C4-2B (cell line): Measurements from ENCODE around the gene EXD3.

Experiments used
- H3K27ac ChIP-seq: fragments of 450-650 bp; 2 replicates; pipeline ENCODE4 v1.5.1; 2017
- ZFX ChIP-seq: fragments of 450-650 bp; IDR thresholded peaks from 2 replicates; pipeline ENCODE4 v1.6.1; 2017
- TF ChIP-seq, protein P1 (sequence below): fragments of 450-650 bp; conservative IDR thresholded peaks from 2 replicates; pipeline ENCODE4 v1.5.1; 2017; ENCODE audit warnings: mild to moderate bottlenecking

The EXD3 gene

DNA sequence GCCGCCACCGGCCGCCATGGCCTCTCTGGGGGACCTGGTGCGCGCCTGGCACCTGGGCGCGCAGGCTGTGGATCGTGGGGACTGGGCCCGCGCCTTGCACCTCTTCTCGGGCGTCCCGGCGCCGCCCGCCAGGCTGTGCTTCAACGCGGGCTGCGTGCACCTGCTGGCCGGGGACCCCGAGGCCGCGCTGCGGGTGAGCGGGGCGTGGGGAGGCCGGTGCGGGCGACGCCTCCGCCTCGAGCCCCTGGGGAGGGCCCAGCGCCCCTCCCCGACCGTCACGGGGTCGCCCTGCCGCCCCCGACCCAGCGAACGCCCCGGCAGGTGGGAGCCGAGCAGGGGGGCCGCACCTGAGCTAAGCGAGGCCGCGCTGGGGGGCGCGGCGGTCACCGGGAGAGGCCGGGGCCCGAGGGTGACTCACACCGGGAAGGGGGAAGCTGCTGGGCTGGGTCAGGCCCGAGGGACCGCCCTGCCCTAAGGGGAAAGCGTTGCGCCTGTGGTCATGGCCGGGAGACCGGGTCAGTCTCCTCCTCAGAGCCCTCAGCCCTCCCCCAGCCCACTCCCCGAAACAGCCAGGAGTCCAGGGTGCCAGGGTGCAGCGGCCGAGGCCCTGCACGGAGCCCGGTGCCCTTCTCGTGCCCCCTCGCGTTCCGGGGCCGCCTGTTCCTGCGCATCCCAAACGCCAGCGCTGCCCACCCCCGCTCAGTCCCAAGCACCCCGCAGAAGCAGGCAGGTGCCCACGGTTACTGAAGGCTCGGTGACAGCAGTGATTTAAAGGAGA lies 741 bp upstream of the EXD3 start:
- H3K27ac ChIP-seq, result peak overlapping the region; percentile 81
- no peak for TF ChIP-seq ZFX

DNA sequence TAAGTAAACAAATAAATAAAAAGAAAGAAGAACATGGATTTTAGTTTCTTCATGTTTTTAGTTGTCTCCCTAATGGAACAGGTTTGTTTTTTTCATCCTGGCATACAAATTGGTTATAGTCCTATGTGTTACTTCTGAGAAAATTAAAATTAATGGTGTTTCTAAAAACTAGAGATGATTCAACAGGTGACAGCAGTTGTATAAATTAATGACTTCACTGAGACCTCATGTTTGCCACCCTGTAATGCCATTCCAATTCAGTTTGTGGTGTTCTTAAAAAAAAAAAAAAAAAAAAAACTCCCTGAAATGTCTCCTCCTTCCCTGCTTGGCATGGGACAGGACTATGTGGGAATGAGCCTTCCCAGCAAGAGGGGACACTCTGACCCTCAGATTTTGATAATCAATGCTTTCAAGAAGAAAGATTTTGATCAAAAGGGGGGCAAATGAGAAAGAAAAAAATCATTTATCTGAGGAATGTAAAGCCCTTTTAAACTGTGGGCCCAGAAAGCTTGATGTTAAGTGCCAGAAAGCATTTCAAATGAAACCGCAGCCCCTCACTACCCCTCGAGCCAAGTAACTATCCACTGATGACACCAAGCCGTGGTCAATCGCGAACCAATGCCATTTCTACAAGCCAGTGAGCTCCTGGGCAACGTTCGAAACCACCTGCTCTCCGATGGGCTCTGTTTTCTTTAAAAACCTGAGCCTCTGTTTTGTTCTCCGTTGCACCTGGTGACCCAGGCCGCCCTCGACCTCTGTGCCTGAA lies 941 bp downstream of the EXD3 start:
- TF ChIP-seq, protein P1, sequence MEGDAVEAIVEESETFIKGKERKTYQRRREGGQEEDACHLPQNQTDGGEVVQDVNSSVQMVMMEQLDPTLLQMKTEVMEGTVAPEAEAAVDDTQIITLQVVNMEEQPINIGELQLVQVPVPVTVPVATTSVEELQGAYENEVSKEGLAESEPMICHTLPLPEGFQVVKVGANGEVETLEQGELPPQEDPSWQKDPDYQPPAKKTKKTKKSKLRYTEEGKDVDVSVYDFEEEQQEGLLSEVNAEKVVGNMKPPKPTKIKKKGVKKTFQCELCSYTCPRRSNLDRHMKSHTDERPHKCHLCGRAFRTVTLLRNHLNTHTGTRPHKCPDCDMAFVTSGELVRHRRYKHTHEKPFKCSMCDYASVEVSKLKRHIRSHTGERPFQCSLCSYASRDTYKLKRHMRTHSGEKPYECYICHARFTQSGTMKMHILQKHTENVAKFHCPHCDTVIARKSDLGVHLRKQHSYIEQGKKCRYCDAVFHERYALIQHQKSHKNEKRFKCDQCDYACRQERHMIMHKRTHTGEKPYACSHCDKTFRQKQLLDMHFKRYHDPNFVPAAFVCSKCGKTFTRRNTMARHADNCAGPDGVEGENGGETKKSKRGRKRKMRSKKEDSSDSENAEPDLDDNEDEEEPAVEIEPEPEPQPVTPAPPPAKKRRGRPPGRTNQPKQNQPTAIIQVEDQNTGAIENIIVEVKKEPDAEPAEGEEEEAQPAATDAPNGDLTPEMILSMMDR, result no peak
- TF ChIP-seq ZFX, result no peak
- peak overlapping the region; percentile 81 for H3K27ac ChIP-seq

DNA sequence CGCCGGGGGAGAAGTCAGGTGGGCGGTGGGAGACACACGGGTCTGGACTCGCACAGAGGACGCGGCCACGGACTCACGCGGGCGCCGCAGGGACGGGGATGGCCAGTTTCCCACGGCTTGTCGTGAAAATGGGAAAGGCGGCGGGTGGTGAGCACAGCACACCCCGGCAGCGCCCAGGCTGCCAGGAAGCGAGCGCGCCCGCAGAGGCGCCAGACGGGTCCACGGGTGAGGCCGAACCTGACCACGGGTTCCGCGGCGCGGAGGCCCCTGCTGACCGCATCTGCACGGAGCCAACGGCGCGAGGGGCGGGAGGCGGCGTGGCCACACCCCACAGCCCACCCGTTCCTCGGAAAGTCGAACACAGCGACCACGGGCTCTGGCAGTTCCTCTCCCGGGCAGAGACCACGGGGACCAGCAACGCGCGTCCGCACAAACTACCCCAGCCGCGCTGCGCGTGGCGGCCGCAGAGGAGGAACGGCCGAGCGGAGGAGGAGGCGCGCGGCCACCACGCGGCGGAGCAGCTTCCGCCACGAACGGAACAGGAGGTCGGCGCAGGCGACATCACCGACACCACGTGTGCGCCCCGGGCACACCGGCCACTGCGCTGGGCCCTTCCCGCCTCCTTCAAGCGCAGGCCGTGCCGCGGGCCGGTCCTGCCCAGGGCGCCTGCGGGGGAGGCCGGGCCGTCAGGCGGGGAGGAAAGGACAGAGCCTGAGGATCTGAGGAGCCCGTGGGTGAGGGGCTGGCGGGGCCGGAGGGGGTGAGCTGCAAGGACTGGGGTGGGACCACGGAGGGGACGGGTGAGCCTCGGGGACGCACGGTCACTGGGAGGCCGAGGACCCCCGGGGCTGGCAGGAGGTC lies 5.6 kb downstream of the EXD3 start:
- TF ChIP-seq, protein P1, result no peak
- TF ChIP-seq ZFX, result no peak
- H3K27ac ChIP-seq, result no peak overlapping the region

DNA sequence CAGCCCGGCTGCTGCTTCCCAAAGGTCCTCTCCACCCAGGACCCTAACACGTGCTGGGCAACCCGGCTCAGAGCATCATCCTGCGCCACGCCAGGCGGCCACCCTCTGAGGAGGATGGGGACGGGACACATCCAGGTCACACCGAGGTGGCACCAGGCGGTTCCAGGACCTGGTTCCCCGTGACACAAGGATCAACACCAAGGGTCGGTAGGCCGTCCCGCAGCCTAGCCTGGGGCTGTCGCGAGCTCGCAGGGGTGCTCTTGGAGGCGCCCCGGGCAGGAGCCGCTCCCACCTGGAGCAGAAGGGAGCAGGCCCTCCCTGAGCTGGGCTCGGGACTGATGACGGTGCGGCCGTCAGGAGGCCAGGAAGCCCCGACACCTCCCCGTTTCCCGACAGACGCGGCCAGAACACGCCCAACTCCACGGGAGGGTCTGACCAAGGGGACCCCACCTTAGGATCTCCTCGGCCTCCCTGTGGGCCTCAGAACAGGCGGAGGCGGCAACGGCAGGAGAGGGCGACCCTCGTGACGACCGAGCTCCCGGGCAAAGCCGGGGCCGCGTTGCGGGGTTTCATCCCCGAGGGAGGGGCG lies 6.3 kb downstream of the EXD3 start:
- no peak overlapping the region for H3K27ac ChIP-seq

DNA sequence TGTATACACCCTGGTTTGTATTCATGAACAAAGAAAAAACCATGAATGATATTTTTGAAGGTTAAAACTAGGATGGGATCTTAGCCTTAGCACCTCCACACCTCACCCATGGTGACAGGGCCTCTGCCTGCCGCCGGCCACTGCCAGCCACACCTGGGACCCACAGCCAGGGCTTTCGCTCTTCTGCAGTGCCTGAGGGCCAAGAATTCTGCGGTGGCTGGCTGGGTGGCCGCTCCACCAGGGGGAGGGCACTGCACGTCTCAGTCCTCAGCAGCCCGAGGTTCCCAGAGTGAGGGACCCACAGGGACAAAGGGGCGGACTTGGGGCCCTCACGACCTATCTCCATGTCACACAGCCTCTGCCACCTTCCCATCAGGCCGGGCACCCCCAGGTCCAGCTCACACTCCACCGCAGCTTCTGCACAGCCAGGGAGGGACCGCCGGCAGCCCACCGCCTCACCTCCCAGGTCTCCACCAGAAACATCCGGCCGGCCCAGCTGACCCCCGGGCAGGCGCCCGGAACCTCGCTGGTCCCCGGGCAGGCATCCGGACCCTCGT lies 6.9 kb downstream of the EXD3 start:
- TF ChIP-seq, protein P1, result no peak
- no peak for TF ChIP-seq ZFX
- H3K27ac ChIP-seq, result no peak overlapping the region

More for the DNA sequence above, 6.3 kb downstream of the EXD3 start:
- TF ChIP-seq, protein P1, result no peak
- TF ChIP-seq ZFX, result no peak

DNA sequence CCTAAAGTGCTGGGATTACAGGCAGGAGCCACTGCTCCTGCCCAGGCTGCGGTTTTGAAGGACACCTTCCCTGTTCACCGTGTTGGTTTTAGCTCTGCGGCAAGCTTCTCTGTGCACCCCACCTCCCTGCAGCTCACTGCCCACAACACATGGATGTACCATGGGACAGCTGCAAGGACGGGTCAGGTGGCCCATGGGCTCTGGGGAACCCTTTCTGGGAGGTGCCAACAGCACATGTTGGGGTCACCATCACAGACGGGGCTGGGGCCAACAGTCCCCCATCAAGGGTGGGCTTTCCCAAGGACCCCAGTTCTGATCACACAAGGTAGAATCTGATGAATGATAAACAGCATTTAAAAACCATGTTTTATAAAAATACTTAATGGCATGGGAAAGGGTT lies 7.5 kb downstream of the EXD3 start:
- TF ChIP-seq, protein P1, result no peak
- TF ChIP-seq ZFX, result no peak
- H3K27ac ChIP-seq, result no peak overlapping the region

DNA sequence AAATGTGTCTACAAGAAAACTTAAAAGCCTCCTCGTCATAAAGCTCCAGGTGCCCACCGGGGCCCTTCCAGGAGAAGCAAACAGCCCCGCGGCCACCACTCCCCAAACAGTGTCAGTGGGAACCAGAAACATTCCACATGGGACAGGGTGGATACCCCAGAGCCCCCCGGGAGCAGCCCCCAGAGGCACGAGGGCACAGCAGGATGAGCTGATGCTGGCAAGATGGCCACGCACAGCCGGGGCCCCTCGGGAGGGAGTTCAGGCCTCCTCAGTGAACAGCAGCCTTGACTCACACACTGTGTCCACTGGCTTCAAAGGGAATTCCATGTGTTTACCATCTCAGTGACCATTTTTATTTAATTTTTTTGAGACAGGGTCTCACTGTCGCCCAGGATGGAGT lies 10.5 kb downstream of the EXD3 start:
- H3K27ac ChIP-seq, result no peak overlapping the region
- TF ChIP-seq, protein P1, result no peak
- TF ChIP-seq ZFX, result no peak
